ENCODE data around the gene ADCY5.

ADCY5 gene

DNA sequence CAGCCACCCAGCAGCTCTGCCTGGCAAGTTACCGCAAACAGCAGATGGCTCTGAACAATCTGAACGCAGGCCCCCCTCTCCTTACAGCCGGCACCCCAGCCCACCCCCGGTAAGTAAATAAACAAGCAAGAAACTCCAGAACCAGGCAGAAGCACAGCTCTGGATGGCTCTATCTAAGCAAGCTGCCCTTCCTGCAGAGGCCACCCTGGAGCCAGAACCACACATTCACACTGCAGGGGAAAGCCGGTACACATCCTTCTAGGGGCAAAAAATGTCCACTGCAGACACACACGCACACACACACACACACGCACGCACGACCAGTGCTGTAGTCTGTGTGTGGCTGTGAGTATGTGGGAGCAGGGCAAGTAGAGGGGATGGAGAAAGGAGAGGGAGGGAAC is 63.9 kb downstream of the ADCY5 start:
- no peak for DNase-seq

DNA sequence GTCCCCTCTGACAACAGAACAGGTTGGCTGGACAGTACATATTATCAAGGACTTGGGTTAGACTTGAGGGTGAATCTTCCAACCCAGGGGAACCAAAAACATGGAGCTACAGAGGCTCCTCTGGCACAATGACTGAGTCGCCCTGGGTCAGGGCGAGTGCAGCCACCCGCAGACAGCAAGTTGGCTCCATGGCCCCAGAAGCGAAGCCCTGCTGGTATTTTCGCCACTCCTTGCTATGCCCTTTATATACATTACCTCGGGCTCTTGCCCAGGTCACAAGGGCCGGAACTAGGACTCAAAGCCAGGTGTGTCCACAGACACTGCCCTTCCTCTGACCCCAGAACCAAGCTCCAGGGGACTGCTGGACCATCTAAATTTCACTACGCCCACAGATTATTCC is 64.6 kb downstream of the ADCY5 start:
- DNase-seq, result no peak

- DNase-seq, result no peak
Measured at GRCh38 chr3:123383091-123384053, 65.5 kb downstream of the ADCY5 start.

GRCh38 chr3:123380261-123380660 is 68.6 kb downstream of the ADCY5 start:
- no peak for DNase-seq

GRCh38 chr3:123379041-123379830 is 69.7 kb downstream of the ADCY5 start:
- DNase-seq, result no peak

DNA sequence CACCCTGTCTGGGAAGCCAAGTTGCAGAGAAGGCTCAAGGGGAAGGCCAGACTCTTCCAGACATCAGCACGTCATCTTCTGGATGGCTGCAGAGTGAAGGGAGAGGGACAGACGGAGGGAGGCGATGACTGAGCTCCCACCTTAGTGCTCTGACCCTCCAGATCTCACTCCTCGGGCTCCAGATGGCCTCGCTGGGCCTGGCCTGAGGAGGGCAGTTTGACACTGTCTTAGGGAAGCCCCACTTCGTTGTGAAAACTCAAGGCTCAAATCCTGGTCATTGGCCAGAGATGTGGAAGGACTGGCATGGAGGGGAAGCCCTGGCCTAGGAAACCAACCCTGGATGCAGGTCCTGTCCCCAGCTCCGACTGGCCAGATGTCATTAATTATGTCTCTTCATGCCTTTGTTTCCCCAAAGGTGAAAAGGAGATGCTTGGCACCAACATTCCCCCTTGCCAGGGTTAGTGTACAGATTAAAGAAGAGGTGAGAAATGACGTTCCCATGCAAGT is 70.4 kb downstream of the ADCY5 start:
- no peak for DNase-seq

DNA sequence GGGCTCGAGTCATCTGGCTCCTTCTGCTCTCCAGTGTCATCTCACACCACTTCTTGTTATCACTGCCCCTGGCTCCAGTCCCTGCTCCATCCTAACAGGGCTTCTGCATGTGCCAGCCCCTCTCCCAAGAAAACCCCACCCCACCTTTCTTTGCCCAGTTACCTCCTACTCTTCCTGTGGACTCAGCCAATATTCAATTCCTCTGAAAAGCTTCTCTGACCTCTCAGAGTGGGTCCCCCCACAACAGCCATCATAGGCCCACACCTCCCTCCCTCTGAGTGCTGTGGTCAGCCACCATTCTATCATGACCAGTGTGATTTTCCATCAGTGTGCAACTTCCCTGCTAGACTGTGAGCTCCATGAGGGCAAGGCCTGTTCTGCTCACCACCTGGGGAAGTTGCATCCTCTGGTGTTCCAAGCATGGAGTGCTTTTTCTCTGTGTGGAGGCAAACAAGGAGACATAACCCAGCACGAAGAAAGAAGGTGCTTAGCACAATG is 71.6 kb downstream of the ADCY5 start:
- no peak for DNase-seq

DNA sequence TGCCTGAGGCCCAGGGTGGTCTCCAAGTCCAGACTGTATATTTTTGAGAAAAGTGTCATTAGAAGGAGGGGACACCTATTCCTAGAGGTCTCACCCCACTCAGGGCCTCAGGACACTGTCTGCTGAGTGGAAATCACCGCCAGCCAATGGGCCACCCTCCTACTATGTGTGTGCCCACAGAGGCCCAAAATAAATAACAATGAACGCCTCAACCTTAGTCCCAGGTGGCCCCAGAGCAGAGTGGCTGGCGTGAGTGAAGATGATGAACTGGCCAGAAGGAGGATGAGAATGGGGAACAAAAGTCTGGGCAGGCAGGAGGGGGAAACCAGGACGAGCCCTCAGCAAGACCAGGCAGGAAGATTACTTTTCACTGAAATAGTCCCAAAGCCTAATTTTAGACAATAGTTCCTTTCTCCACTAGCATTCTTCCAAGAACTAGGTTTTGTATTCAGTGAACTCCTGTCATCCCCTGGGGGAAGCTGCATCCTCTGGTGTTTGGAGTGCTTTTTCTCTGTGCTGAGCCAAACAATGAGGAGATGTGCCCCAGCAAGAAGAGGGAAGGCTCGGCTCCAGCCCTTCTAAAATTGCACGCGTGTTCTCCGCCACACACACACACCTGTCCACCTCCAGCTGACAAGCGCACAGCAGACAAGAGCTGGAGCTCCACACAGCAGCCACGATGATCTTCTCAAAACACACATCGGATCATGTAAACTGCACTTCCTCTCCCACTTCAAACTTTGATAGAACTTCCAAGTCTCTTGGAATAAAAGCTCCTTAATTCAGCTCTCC is 72.2 kb downstream of the ADCY5 start:
- DNase-seq, result no peak

- DNase-seq, result no peak
Measured at GRCh38 chr3:123375014-123375940, 73.6 kb downstream of the ADCY5 start.

- no peak for DNase-seq
Measured at GRCh38 chr3:123374016-123374415, 74.9 kb downstream of the ADCY5 start.

DNA sequence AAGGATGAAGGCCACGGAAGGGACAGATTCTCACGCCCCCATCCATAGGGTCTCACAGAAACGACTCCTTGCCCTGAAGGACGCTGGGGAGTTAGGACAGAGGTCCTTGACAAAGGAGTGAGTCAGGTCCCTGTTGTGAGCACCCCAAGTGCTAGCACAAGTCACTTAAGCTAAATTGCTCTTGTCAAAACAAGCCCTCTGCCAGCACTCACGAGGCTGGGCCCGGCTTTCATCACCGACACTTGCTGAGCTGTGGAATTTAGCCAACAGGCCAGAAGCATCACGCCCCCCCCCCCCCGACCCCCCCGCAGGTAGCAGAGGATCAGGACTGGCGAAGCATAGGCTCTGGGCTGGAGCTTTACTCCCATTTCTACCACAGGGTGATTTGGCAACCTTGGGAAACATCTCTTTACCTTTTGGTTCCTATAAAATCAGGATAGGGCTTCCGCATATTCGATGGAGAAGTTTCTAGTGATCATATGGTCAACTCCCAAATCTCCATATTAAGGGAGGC is 75.4 kb downstream of the ADCY5 start:
- no peak for DNase-seq

DNA sequence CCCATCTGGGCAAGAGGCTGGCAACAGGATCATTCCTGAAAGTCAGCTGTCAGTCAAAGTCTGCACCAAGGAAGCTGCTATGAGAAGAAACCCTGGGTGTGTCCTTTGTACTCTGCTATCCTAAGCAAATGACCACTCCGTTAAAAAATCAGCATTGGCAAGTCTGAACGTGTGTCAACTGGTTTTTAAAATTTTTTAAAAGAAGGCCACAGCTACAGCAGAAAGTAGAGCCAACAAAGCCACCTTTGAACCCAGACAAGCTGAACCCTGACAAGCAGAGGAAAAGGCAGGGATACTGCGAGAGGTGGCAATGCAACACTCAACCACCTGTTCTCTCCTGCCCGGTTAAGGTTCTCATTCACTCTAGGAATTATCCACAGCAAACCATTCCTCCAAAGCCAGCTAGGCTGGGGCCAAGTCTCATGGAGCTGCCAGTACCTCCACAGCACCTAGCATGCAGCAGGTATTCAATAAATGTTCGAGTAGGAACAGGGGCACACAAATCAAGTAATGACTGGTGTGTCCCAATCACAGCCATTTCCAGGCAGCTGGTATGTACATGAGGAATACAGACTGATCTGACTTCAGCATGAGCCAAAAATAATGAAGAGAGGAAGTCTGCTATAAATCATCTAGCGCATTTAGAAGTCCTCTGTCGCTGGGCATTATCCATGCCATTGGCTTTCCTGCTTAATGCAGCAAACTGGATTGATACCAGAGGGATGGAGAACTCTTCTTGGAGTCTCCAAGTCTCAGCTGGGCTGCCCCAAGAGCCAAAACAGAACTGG is 76.0 kb downstream of the ADCY5 start:
- no peak for DNase-seq

DNA sequence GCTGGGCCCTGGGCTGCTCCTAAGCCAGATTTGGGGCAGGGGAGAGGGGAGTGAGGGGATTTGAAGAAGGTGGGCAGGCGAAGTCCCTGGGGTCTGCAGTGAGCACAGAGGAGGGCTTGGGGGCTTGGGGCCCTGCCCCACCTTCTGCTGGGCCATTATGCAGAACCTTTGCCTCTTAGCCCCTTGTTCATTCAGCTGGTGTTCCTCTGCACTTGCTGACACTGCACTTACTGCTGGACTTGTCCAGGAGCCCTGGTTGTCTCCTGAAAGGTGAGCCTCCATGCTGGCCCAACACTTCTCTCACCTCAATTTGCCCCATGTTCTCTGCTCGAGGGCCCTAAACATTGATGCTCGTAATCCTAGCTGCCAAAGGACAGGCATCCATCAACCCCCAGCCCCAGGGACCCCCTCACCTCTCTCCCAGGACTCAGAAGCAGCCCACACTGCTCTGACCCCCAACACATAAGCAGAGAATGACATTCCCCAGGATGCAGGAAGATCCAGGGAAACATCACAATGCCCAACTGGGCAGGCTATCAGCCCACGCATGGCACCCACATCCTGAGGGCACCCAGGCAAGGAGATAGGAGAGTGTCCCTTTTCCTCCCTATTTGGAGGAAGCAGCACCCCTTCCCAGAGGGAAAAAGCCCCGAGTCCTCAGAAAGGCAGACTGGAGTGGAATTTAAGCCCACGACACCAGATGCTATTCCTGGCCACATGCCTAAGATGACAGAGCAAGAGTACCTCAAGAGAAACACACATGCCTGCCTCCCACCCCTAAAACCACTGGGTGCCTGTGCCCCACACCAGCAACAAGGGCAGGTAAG is 76.8 kb downstream of the ADCY5 start:
- no peak for DNase-seq

- DNase-seq, result no peak
Measured at GRCh38 chr3:123371426-123371825, 77.5 kb downstream of the ADCY5 start.

- DNase-seq, result no peak
Measured at GRCh38 chr3:123370819-123371218, 78.1 kb downstream of the ADCY5 start.

- DNase-seq, result no peak
Measured at GRCh38 chr3:123369085-123369484, 79.8 kb downstream of the ADCY5 start.

GRCh38 chr3:123367467-123368154 is 81.3 kb downstream of the ADCY5 start:
- DNase-seq, result no peak

- no peak for DNase-seq
Measured at GRCh38 chr3:123365450-123366143, 83.3 kb downstream of the ADCY5 start.
